Brain microvascular endothelial cell (primary cell): ENCODE measurements around the gene IQCH.
A peak's percentile ranks its signal among the peaks of the same experiment; 100 is the strongest.

Experiments
- DNase-seq: peaks from one replicate; pipeline ENCODE4 v3.0.0-alpha.2; 2020
- H3K27ac ChIP-seq: fragments of 250-450 bp; sonication (Bioruptor Pico); 2 replicates; pipeline ENCODE4 v1.5.1; 2020; ENCODE audit warnings: mild to moderate bottlenecking, moderate library complexity
- H3K27me3 ChIP-seq: fragments of 250-450 bp; sonication (Bioruptor Pico); replicated peaks from 2 replicates; pipeline ENCODE4 v1.5.1; 2020; ENCODE audit warnings: mild to moderate bottlenecking
- H3K36me3 ChIP-seq: fragments of 250-450 bp; sonication (Bioruptor Pico); replicated peaks from 2 replicates; pipeline ENCODE4 v1.5.1; 2020; ENCODE audit warnings: mild to moderate bottlenecking
- H3K4me3 ChIP-seq: 2 replicates; pipeline ENCODE4 v1.5.1; 2011; ENCODE audit warnings: low read depth, mild to moderate bottlenecking, control low read depth, low read length, moderate library complexity
- in situ Hi-C: cut with HindIII; loops from 2 replicates; pipeline ENCODE4 v1.10.0; 2017; ENCODE audit warnings: low sequenced_read_pairs, low pct_ligation_motif_present
- TF ChIP-seq, protein P1 (sequence below): IDR thresholded peaks from 2 replicates; pipeline ENCODE4 v1.5.1; 2011; ENCODE audit warnings: low read depth, mild to moderate bottlenecking, moderate library complexity, low read length, control low read depth, inconsistent platforms; ENCODE audit errors: missing control alignments

IQCH gene

DNA sequence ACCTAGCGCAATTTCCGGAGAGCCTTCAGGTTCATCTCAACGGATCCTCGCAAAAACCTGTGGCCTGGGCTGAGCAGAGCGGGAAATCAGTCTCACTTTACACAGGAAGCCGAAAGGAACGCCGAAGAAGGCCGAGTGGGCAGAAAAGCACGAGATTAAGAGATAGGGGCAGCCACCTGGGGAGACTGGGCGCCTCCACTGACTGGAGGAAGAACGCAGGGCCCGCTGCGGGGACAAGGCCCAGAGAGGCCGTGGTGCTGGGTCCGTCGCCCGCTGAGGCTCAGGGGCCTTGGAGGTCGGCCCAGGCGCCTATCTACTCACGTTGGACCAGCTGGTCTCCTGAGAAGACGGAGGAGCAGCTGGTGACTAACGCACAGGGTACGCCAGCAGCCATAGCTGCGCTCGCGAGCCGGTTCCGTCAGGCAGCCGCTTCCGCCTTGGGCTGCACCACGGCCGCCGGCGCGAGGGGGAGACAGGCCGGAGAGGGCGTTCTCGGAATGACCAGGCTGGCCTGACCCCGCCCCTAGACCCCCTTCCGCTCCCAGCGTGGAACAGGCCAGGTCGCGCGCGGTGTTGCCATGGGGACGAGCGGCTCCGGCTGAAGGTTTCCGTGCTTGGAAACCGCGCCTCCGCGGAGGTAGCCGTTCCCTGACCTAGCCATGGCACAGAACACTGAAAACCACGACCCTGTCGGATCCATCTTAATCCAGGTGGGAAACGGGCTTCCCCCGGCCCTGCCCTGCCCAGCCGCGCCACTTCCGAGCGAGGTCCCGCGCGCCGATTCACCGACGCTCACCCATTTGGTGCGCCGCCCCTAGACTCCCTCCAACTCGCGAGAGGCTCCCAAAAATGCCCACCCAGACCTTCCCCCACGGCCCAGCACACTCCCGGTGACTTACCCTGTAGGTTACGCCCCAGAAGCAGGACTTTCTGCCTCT lies at the start of gene IQCH, which contains the start of gene AAGAB:
Gene IQCH (plus strand): TSS at position 549 of the 938 bp plus-strand sequence. CDS start 111 bp downstream, at position 660.
Gene AAGAB (minus strand): TSS at position 424 of the 938 bp plus-strand sequence. CDS start 30 bp downstream, at position 394.
- peak within 1 kb of the TSS; percentile 94 for H3K4me3 ChIP-seq
- in situ Hi-C loops = no loop called here
- peak; percentile 98 for DNase-seq
- TF ChIP-seq, protein P1, sequence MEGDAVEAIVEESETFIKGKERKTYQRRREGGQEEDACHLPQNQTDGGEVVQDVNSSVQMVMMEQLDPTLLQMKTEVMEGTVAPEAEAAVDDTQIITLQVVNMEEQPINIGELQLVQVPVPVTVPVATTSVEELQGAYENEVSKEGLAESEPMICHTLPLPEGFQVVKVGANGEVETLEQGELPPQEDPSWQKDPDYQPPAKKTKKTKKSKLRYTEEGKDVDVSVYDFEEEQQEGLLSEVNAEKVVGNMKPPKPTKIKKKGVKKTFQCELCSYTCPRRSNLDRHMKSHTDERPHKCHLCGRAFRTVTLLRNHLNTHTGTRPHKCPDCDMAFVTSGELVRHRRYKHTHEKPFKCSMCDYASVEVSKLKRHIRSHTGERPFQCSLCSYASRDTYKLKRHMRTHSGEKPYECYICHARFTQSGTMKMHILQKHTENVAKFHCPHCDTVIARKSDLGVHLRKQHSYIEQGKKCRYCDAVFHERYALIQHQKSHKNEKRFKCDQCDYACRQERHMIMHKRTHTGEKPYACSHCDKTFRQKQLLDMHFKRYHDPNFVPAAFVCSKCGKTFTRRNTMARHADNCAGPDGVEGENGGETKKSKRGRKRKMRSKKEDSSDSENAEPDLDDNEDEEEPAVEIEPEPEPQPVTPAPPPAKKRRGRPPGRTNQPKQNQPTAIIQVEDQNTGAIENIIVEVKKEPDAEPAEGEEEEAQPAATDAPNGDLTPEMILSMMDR = no peak
- H3K27me3 ChIP-seq = no peaks in the 10 kb centered on the region
- H3K36me3 ChIP-seq = no peaks in the 10 kb centered on the region
- H3K27ac ChIP-seq = peak within 1 kb of the TSS; percentile 90

DNA sequence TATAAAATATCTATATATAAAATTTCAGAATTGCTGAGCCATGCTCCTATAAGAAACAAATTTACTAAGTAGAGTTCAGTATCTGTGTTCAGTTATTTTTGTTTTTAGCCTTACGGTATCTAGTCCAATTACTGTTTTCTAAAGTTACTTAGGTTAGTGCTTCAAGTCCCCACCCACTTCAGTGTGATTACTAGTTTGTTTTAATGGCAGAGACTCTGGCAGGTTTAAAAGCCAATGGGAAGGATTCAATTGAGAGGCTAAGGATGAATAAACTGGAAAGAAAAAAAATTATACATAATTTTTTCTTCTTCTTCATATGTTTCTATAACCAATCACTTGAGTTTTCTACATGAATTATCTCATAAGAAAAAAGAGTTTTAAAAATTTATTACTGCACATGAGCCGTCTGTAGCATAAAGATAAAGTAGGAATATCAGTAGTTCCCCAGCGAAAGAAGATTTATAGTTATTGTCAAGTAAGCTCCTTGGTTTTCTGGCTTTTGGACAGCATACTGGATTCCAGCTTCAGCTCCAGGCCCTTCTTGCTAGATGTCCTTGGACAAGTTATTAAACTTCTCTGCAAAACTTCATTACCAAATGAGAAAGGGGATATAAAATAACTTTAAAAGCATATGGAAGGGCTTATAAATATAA lies 46.9 kb upstream of the IQCH start:
- in situ Hi-C loops = no loop called here

DNA sequence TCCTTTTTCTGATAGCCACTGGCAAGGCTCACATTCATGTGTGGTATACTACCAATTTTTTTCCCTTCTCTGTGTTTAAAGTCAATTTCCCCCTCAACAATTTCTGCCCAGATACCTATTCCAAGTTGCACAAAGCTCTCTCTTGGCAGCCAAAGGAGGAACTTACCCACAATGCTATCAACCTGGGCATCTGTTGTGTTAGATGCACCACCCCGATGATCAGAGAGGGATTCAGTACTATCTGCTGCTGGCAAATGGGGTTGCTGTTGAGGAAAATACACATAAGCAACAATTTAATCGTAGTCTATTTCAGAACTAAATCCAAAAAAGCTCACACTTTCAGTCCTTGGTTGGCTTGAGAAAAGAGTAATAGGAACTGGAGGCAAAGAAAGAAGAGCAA lies 46.2 kb upstream of the IQCH start:
- TF ChIP-seq, protein P1 = no peak
- H3K27me3 ChIP-seq = no peaks in the 10 kb centered on the region
- in situ Hi-C loops = no loop called here
- DNase-seq = no peak
- peaks cover 17% of the 10 kb centered on the region for H3K36me3 ChIP-seq
- H3K27ac ChIP-seq = no peak overlapping the region
- no peak overlapping the region for H3K4me3 ChIP-seq

More for the DNA sequence above, 46.9 kb upstream of the IQCH start:
- Histone ChIP-seq H3K4me3 (no peak overlapping the region), H3K27me3 (no peaks in the 10 kb centered on the region), H3K36me3 (peaks cover 21% of the 10 kb centered on the region), H3K27ac (no peak overlapping the region)
- no peak for DNase-seq
- TF ChIP-seq, protein P1 = no peak

DNA sequence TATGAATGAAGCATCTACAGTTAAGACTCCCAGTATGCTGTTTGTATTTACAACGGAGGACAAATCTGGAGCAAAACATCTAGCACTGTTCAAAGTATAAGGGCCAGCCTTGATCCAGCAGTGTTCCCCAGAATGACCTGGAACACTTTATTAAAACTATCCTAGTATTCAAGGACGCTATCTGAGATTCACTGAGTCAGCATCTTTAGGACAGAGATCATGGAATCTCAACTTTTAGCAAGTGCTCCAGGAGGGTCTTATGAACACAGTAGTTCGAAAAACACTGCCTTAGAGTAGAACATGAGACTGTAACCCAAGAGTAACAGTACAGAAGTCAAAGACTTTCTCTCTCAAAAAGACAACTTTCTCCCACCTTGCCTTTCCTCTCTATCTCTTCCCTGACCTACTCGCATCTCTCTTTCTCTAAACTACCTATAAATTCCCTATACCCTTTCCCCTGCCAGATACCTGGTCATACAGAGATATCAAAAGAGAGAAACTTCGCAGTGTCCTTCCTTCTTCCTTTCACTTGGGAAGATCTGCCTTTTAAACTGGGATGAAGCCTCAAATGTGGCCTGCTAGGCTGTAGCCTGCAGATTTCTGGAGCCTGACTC lies 43.9 kb upstream of the IQCH start:
- H3K27ac ChIP-seq = no peak overlapping the region
- H3K36me3 ChIP-seq = peaks cover 14% of the 10 kb centered on the region
- DNase-seq = no peak
- H3K4me3 ChIP-seq = no peak overlapping the region
- no peaks in the 10 kb centered on the region for H3K27me3 ChIP-seq
- in situ Hi-C loops = no loop called here
- TF ChIP-seq, protein P1 = no peak

DNA sequence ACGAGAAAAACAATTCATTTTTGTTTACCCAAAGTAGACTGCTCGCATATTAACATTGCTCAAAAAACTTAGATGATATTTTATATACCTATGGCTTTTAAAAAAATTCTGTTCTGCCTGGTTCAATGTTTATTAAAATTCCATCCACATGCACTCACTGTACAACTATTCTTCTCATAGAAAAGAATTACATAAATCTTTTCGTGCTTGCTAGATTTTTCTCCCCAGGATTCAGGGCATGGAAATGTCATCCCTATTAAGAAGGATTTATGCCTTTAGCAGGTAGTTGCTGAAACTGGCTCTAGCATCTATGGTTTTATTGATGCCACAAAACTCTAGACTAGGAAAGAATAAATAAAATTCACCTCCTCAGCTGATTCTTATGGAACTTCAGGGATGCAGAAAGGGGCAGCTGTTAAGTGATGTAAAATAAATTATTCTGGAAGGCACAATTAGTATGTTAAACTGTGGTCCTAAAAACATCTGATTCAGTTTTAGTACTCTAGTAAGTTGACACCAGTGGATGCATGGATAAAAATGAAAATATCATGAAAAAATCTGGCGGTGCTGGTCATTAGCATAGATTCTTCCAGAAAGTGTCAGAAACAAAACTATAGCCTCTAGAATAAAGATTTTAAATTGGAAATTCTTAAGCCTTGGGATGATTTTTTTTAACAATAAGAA lies 41.8 kb upstream of the IQCH start:
- Histone ChIP-seq H3K4me3 (no peak overlapping the region), H3K36me3 (peaks cover 6% of the 10 kb centered on the region), H3K27ac (no peak overlapping the region), H3K27me3 (no peaks in the 10 kb centered on the region)
- TF ChIP-seq, protein P1 = no peak
- DNase-seq = no peak
- in situ Hi-C loops = no loop called here
